GM21737 (cell line): ENCODE results near the gene STX17.
"Not testable (repeated sequence)": the region's sequence is repeated elsewhere in the genome, so short reads cannot be mapped to it uniquely, and the experiment has no call there.

Experiments used
- ATAC-seq: cut with Tn5 transposase; IDR thresholded peaks from one replicate; pipeline ENCODE4 v1.9.1; 2021; ENCODE audit warnings: mild to moderate bottlenecking, moderate library complexity; ENCODE audit not compliant: unreplicated experiment

The STX17 gene

DNA sequence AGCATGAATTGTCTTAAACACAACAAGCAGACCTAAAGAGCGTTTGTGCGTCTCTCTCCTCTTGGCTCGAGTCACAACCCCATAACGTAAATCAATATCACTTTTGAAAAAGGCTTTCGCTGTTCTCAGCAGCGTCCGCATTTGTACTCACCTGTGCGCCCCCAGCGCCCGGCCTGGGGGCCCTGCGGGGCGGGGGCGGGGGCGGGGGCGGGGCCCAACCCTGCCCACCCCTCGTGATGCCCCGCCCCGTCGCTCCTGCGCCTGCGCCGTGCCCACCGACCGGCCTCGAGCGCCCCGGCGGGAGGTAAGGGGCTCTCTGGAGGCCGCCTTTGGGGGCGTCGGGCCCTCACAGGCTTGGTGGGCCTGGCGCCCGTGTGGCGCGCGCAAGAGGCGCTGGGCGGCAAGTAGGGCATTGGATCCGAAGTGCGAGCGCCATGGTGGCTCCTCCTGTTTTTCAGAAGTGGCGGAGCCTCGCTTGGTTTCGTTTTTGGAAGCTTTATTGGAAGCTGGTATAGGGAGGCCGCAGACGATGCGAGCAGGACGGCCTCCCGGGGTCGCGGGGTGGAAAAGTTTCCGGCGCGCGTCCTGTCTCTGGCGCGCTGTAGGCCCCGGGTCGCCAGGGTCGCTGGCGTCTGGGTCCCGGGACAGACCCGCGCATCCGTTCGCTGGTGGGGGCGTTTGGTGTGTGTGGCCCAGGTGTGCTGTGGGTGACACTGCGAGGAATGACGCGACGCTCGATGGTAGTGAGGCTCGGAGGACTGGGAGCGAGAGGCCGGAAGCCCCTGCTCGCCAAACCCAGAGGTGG, at the start of gene STX17:
Gene STX17 (plus strand): TSS at position 252 of the 805 bp plus-strand sequence. CDS start 8,586 bp downstream, outside the sequence.
- peak; percentile 79 for ATAC-seq

DNA sequence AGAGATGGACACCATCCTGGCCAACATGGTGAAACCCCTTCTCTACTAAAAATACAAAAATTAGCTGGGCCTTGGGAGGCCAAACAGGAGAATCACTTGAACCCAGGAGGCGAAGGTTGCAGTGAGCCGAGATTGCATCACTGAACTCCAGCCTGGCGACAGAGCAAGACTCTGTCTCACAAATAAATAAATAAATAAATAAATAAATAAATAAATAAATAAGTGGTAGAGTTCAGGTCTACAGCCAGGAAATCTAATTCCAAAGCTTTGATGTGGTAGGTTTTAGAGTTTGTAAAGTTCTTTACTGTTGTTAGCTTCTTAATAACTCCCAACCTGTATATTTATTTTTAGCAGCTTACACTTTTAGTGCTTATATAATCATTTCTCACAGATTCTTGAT, 48.9 kb upstream of the STX17 start:
- not testable (repeated sequence) for ATAC-seq

GRCh38 chr9:99858087-99858486, 48.4 kb upstream of the STX17 start:
- no peak for ATAC-seq

GRCh38 chr9:99859243-99859980, 47.0 kb upstream of the STX17 start:
- no peak for ATAC-seq

DNA sequence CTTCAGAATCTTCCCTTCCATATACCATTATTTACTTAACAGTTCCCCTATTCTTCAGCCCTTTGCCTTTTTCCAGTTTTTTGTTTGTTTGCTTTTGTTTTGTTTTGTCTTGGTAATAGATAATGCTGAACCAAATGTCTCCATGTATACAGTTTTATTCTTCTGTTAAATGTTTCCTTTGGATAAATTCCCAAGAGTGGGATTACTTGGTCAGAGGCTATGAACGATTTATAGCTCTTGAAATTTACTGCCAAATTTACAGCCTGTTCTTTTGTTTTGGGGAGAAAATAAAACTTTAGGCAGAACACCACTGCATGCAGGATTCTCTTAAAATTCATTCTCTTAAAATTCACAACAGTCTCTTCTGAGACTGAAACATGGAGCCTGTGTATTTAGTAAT, 46.2 kb upstream of the STX17 start:
- ATAC-seq, result no peak

- no peak for ATAC-seq
Measured at GRCh38 chr9:99863955-99864354, 42.5 kb upstream of the STX17 start.

- ATAC-seq, result no peak
Measured at GRCh38 chr9:99866398-99866797, 40.1 kb upstream of the STX17 start.

GRCh38 chr9:99867536-99867935, 38.9 kb upstream of the STX17 start:
- ATAC-seq, result no peak

DNA sequence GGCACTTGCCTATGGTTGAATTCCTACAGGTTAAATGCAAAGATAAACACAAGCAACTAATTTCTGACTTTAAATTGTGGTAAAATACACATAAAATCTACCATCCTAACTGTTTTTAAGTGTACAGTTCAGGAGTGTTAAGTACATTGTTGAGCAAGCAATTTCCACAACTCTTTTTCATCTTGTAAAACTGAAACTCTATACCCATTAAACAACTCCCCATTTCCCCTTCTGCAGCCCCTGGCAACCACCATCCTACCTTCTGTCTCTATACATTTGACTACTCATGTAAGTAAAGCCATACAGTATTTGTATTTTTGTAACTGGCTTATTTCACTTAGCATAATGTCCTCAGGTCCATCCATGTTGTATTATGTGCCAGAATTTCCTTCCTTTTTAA, 38.5 kb upstream of the STX17 start:
- peak; percentile 63 for ATAC-seq

- peak; percentile 83 for ATAC-seq
Measured at GRCh38 chr9:99868845-99869244, 37.6 kb upstream of the STX17 start.

GRCh38 chr9:99870126-99870525, 36.3 kb upstream of the STX17 start:
- no peak for ATAC-seq

- ATAC-seq, result no peak
Measured at GRCh38 chr9:99873531-99873930, 32.9 kb upstream of the STX17 start.

DNA sequence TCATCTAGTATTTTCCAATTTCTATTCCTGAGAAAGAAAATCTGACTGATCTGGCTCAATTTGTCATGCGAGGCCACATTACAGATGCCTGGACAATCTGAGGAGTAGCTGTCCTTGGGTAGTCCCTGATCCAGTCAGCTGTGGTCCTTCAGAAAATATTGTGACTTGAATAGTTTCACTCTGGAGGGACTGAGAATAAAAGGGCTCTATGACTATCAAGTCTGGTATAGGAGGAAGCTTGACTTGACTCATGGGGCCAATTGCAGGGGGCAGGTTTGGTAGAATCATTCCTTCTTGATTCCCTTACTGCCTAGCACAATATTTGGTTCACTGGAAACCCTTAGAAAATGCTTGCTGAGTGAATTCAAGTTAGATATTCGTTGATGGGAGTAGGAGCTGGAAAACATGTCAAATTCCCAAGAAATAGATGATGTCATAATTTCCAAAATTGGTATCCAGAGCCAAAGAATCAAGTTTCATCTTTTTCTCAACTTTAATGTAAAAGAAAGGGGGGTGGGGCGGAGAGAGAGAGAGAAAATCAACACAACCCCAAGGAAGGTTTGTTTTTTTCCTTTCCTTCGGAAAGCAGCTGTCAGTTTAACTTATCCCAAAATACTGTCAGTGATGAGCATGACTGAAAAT, 32.4 kb upstream of the STX17 start:
- no peak for ATAC-seq

- ATAC-seq, result no peak
Measured at GRCh38 chr9:99876190-99876589, 30.3 kb upstream of the STX17 start.

- no peak for ATAC-seq
Measured at GRCh38 chr9:99878651-99879050, 27.8 kb upstream of the STX17 start.

DNA sequence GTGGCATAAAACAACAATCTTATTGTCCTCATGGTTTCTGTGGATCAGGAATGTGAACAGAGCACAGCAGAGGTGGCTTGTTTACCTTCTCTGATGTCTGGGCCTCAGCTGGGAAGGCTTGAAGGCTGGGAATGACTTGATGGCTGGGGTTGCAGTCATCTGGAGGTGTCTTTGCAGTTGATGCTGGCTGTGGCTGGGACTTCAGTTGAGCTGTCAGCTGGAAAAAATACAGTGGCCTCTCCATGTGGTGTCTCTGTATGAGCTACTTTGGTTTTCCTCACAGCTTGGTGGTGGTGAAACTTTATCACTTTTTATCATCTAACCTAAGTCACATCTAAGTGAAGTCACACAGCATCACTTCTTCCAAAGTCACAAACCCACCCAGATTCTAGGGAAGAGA, 24.7 kb upstream of the STX17 start:
- ATAC-seq, result no peak

DNA sequence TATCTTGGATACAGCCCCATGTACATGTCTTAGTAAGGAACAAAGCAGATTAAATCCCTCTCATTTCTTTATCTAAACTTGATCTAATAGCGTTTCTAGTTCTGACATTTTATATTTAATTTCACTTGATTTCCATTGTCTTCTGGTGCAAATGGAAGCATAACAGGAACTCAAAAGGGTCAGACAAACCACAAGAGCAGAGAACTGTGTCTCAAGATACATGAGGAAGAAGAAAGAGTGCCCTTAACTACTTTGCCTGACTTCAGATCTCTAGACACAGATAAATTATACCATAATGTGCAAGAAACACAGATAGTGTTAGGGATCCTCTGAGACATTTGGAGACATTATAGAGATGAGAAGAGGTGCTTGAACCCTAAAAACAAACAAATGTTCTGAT, 20.7 kb upstream of the STX17 start:
- ATAC-seq, result no peak

DNA sequence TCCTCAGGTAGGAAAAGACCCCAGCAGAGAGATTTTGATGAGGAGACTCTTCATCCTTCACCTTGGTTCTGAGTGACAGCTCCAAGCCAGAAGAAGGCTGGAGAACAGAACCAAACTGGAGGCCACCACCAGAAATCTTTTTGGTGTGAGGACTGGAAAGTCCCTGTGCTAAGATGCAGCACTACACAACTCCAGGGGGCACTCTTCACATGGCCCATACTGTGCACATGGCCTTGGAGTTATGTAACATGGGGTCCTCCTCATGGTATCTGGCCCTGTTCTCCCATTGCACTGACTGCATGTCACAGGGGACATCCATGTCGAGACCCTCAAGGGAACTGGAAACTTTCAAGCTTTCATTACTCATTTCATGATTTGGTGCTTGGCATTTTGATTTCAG, 17.3 kb upstream of the STX17 start:
- ATAC-seq, result no peak

GRCh38 chr9:99894826-99895225, 11.6 kb upstream of the STX17 start:
- ATAC-seq, result no peak

- ATAC-seq, result no peak
Measured at GRCh38 chr9:99895510-99895909, 10.9 kb upstream of the STX17 start.

DNA sequence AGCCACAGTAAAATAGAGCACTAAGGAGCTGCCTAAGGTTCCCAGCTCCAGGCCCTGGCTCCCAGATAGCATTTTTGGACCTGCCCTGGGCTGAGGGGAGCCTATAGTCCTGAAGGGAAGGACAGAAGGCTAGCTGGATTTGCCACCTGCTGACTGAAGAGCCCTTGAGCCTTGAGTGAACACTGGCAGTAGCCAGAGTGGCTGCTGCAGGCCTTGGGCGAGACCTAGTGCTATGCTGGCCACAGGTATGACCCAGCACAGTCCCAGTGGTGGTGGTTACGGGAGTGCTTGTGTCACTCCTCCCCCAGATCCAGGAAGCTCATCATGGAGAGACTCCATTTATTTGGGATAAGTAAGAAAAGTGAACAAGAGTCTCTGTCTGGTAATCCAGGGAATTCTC, 10.3 kb upstream of the STX17 start:
- no peak for ATAC-seq

DNA sequence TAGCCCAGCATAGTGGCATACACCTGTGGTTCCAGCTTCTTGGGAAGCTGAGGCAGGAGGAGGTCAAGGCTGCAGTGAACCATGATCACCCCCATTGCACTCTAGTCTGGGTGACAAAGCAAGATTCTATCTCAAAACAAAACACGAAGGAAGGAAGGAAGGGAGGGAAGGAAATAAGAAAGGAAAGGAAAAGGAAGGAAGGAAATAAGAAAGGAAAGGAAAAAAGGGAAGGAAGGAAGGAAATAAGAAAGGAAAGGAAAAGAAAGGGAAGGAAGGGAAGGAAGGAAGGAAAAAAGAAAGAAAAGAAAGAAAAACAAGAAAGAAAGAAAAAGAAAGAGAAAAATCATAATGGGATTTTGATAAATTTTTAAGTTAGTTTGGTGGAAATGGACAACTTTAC, 3.1 kb upstream of the STX17 start:
- ATAC-seq, result no peak
